ENCODE data around the gene SGTA.
"Not testable (repeated sequence)": the region's sequence is repeated elsewhere in the genome, so short reads cannot be mapped to it uniquely, and the experiment has no call there.

The SGTA gene

DNA sequence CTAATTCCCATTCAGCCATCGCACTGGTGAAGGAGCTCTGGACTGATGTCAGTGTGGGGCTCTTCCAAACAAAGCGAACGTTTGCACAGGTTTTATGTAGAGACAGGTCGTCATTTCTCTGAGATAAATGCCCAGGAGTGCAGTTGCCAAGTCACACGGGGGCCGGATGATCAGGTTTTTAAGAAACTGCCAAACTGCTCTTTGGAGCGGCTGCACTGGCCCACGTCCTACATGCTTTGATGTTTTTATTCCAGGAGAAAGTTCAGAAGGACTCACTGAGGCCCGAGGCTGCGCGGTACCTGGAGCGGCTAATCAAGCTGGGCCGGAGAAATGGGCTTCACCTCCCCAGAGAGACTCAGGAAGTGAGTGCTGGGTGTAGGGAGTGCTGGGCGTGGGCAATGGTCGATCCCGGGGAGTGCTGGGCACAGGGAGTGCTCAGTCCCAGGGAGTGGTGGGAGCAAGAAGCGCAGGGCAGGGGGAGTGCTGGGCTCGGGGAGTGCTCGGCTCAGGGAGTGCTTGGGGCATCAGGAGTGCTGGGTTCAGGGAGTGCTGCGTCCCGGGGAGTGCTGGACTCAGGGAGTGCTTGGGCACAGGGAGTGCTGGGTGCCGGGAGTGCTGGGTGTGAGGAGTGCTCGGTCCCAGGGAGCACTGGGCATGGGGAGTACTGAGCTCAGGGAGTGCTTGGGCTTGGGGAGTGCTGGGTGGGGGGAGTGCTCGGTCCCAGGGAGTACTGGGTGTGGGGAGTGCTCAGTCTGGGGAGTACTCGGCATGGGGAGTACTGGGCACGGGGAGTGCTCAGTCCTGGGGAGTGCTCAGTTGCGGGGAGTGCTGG is 13.0 kb upstream of the SGTA start:
- no peak for DNase-seq (ENCODE audit: low read depth in 1 of 2, low spot score in 1 of 2)

DNA sequence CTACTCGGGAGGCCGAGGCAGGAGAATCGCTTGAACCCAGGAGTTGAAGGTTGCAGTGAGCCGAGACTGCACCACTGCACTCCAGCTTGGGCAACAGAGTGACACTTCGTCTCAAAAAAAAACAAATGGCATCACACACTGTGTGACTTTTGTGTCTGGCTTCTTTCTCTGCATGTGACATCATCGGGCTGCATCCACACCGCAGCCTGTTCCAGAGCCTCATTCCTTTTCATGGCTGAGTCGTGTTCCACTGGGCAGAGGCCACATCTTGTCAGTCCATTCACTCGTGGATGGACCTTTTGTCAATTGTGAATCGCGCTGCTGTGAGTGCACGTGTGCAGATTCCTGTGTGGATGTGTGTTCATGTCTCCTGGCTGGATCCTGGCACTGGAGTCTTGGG is 10.5 kb upstream of the SGTA start:
- no peak for DNase-seq (ENCODE audit: low read depth in 1 of 2, low spot score in 1 of 2)

DNA sequence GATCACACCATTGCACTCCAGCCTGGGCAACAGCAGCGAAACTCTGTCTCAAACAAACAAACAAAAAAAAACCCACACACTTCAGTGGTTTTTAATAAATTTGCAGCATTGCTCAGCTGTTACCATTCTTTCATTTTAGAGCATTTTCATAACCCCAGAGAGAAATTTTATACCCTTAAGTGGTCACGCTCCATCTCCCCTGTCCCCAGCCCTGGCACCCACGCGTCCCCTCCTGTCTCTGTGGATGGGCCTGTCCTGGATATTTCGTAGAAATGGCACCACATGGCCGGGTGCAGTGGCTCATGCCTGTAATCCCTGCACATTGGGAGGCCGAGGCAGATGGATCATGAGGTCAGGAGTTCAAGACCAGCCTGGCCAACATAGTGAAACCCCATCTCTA is 10.1 kb upstream of the SGTA start:
- DNase-seq (ENCODE audit: low read depth in 1 of 2, low spot score in 1 of 2): no peak

DNA sequence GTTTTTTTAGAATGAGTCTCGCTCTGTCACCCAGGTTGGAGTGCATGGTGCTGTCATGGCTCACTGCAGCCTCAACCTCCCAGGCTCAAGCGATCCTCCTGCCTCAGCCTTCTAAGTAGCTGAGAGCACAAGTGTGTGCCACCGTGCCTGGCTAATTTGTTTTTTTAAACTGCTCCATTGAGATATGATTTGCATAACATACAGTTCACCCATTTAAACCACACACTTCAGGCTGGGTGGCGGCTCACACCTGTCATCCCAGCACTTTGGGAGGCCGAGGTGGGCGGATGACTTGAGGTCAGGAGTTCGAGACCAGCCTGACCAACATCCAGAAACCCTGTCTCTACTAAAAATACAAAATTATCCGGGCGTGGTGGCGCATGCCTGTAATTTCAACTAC is 9.6 kb upstream of the SGTA start:
- DNase-seq (ENCODE audit: low read depth in 1 of 2, low spot score in 1 of 2): not testable (repeated sequence)

DNA sequence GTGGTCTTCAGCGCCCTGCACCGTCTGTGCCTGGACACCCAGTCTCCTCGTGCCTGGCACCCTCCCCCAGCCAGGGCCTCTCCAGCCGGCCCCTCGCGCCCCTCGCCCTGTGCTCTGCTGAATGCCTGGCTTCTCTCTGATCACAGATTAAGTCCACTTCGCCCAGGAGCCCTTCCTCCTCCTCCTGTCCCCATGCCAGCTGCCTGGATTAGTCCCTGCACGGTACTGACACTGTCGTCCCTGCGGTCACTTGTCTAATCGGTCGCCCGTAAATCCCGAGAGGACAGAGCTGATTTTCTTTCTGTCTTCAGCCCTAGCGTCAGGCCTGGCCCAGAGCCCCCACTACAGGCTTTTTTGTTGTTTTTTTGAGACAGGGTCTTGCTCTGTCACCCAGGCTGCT is 8.8 kb upstream of the SGTA start:
- no peak for DNase-seq (ENCODE audit: low read depth in 1 of 2, low spot score in 1 of 2)

DNA sequence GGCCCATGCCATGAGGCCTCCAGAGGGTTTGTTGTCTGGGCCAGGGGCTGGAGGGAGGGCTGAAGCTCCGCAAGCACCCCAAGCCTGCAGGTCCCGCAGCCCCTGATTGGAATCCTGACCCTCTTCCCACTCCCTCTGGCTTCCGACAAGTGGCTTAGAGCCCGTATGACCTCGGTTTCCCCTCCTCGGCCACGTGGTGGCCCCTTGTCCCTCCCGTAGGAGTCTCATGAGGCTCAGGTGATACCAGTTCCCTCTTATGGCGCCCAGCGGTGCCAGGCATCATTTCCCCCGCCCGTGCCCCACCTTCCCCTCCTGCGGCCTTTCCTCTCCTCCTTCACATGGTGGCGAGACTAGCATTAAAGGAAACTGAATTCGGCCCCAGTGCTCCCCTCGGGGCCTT is 8.4 kb upstream of the SGTA start:
- DNase-seq (ENCODE audit: low read depth in 1 of 2, low spot score in 1 of 2): no peak

DNA sequence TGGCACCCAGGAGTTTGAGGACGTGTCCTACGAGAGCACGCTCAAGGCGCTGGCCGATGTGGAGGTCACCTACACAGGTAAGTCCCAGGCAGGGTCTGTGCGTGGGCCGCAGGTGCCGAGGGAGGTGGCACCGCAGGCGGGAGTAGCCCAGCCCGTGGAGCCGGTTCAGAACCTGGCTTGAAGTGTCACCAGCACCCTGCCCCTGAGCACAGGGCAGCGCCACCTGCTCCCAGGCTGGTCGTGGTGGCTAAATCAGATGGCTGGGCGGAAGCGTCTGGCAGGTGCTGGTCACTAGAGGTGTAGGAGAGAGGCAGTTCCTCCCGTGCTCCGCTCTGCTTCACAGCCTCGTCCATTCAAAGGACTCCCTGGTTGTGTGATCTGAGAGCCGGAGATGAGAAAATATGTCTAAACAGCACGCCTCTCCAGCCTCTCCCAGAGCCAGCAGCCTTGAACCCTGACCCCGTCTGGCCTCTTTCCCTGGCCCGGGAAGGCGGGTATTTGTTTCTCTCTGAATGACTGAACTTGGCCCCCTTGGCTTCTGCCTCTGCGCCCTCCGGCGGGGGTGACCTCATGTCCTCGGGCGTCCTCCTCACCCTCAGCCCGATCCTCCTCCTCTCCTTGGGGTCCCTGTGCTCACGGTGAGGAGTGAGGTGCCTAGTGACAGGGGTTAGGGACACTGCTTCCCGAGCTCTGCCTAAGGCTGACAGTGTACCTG is 7.6 kb upstream of the SGTA start:
- DNase-seq (ENCODE audit: low read depth in 1 of 2, low spot score in 1 of 2): no peak

DNA sequence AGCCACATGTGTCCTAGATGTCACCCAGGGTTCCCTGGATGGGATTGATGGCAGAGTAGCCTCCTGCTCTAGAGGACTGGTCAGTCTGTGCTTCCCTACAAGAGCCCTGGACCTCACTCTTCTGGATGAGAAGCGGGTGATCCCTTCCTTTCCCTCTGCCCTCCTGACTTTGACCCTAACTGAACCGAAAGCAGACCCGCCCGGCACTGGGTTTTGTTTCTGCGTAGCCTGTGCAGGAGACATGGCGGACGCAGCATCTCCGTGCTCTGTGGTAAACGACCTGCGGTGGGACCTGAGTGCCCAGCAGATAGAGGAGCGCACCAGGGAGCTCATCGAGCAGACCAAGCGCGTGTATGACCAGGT is 7.1 kb upstream of the SGTA start:
- DNase-seq (ENCODE audit: low read depth in 1 of 2, low spot score in 1 of 2): no peak

DNA sequence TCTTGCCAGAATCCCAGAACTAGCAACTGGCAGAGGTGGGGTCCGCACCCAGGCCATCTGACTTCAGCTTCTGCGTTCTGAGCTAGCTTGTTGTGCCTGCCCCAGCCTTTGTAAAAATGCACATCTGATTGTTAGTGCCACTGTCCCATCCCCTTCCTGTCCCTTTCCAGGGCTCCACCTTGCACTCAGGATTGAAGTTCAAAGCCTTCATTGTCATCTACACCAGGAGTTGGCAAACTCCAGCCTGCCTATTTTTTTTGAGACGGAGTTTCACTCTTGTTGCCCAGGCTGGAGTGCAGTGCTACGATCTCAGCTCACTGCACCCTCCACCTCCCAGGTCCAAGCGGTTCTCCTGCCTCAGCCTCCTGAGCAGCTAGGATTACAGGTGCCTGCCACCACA is 5.2 kb upstream of the SGTA start:
- DNase-seq (ENCODE audit: low read depth in 1 of 2, low spot score in 1 of 2): no peak

DNA sequence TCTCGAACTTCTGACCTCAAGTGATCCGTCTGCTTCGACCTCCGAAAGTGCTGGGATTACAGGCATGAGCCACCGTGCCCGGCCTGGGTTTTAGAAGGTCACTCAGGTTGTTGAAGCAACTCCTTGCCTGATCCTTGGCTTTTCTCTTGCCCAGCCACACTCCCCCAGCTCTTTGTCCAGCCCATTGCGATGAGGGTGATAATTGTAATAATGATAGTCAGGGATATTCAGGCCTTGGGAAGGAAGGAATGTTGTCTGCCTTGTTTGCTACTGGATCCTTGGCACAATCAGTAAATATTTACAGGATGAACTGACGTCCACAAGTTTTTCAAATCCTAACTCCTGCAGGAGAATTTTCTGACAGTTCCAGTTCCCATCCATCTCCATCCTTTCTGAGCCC is 4.0 kb upstream of the SGTA start:
- DNase-seq (ENCODE audit: low read depth in 1 of 2, low spot score in 1 of 2): no peak

DNA sequence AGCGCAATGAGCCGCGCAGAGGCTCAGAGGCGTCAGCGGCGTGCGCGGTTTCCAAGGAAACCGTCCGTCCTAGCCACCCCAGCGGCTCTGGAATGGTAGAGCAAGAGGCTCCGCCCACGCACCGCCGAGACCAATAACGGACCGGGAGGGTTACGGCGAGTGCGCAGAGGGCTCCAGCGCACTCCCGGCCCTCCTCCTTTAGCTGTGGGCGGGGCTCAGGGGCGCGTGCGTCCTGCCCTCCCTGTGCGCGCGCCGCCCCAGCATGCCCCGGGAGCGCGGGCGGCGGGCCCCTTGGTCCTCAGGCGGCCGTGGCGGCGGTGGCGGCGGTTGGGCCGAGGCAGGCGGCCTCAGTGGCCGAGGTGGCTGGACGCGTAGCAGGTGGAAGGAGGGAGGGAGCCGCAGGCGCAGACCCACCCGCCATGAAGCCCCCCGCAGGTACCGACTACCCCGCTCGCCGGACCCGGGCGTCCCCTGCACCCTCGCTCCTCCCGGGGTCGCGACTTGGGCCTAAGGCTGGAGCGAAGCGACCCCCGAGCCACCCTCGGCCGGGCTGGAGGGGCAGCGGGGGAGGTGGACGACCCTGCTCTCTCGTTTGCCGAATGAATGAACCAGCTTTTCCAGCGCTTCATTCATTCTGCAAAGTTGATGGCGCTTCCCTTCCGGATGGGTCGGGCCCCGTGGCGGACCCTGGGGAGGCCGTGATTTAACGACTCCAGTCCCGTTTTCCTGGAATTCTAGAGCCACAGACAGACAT is 2.3 kb upstream of the SGTA start, which contains the start of gene THOP1:
Gene THOP1 (plus strand): TSS at position 260 of the 754 bp plus-strand sequence. CDS start 160 bp downstream, at position 420.
- peak; percentile 95 to 97 for DNase-seq (ENCODE audit: low read depth in 1 of 2, low spot score in 1 of 2)

DNA sequence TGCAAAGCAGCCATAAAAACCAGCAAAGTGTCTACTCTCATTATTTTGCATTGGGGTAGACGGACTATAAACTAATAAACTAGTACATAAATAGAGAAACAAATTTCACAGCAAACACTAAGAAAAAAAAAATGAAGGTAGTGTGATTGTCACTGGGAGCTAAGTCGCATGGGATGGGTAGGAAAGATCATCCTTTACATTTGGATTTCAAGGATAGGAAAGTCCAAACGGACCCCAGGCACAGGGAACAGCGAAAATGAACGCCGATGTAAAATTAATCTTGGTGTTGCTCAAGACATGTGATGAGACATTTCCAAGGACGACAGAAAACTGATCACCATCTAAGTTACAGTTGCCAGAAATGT is 690 bp upstream of the SGTA start:
- no peak for DNase-seq (ENCODE audit: low read depth in 1 of 2, low spot score in 1 of 2)

DNA sequence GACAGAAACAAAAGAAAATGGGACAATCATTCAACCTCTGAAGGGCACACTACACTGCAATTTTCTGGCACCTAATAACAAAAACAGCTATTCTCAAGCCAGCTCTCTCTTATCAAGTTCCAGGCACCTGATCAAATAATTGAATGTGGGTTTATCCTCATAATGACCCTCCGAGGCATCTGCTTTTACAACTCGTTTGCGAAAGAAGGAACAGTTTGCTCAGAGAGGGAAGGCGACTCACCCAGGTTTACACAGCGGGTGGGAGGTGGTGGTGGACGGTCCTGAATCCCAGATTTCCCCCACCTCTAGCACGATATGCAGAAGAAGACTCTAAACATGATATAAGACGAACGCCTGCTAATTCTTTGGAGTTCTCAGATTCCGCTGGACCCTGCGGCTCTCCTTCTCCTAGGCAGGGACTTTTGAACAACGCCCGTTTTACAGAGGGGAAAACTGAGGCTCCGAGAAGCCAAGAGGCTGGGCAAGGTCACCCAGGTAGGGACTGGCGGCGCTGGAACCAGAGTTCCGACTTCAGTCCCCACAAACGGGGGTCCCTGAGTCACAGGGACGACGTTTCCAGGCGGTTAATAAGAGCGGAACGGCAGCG is 641 bp downstream of the SGTA start:
- no peak for DNase-seq (ENCODE audit: low read depth in 1 of 2, low spot score in 1 of 2)

DNA sequence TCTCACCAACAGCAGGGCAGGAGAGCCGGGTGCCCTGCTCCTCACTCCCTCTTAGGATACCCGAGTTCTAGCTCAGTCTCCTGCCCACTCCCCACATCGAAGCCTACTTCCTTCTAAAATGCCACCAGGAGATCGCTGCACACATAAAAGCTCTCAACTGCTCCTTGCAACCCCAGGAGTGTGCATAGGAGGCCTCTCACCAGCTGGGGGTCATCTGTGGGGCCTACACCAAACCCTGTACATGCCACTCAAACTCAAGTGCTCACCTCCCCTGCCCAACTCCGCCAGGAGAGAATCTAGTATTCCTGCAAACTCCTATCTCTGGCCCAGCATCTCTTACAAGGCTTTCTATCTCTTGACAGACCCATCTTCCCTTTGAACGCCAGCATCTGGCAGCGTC is 2.8 kb downstream of the SGTA start:
- no peak for DNase-seq (ENCODE audit: low read depth in 1 of 2, low spot score in 1 of 2)

DNA sequence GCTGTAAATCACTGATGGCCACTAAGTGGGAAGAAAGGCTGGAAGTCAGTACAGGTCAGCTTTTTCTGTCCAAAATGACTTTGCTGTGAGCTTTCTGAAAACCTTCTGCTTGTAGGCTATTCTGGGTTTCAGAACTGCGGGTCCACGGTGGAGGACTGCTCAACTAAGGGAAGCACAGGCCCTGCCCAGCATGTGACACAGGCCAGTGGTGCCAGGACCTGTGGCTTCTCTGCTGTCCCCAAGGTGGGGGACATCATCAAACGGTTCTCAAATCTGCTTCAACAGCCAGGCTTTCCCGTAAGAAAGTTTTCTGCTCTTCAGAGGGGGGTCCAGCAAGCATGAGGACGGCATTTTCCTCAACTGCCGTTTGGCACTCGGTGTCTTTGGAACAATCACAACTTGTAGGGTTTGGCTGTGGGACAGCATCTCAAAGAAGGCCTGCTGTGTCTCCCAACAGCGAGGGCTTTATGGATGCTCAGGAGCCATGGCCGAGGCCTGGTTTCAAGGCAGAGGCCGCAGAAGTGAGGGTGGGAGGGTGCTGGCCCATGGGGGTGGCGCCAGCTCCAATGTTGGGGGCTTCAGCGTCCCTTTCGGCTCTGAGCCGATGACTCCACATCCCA is 3.8 kb downstream of the SGTA start:
- DNase-seq (ENCODE audit: low read depth in 1 of 2, low spot score in 1 of 2): no peak

DNA sequence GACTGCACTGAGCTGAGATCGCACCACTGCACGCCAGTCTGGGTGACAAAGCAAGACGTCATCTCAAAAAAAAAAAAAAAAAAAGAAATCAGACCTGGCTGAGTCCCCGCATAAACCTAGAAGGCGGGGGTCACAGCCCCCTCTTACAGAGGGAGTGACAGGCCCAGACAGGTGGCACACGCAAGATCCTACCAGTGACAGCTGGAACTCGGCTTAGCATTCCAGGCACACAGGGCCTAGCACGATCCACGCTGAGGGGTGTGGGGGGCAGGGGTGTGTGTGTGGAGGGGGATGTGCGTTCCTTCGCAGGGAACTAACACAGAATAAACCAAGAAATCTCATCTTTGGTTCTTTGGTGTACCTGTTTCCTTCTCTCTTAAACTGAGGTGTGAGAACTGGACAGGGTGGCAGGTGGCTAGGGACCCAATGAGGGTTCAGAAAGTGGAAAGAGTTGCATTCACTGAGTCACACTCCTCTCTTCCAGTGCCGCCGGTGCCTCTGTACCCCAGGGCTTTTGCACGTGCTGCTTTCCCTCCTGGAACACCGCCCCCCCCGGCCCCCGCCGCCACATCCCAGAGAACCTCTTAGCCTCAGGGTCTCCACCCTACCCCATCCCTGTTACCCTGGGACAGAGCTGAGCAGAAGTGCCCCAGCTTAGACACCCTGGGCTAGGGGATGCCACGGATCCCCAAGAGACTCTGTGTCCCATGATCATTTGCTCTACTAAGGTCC is 5.0 kb downstream of the SGTA start:
- DNase-seq (ENCODE audit: low read depth in 1 of 2, low spot score in 1 of 2): no peak

DNA sequence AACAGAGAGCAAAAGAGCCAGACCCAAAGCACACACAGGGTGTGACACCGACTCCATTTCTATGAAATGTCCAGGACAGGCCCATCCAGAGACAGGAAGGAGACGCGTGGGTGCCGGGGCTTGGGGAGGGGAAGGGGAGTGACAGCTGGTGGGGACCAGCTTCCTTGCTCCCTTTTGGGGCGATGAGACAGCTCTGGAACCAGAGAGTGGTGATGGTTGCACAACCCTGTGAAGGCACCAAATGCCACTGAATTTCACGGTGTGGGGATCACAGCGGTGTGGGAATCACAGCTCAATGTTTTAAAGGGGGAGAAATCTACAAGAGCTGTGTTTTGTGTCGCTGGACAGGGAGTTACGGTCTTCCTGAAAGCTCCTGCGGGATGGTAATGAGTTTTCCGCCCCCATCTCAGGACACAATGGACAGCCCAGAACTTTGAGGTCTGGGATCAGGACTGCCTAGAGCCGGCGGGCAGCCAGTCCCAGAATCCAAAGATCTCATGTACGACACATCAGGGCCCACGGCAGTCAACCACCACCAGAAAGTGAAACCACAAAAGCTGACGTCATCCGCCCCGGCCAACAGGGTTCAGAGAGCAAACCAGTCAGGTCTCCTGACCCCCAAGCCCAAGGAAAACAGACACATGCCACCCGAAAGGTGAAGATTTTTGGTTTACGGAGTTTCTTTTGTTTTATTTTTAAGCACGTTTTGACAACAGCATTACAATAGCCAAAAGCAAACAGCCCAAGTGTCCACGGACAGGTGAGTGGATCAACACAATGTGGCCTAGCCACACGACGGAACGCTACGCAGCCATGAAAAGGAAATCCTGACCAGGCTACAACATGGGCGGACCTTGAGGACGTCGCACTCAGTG is 7.3 kb downstream of the SGTA start:
- DNase-seq (ENCODE audit: low read depth in 1 of 2, low spot score in 1 of 2): peak; percentile 37 to 39

DNA sequence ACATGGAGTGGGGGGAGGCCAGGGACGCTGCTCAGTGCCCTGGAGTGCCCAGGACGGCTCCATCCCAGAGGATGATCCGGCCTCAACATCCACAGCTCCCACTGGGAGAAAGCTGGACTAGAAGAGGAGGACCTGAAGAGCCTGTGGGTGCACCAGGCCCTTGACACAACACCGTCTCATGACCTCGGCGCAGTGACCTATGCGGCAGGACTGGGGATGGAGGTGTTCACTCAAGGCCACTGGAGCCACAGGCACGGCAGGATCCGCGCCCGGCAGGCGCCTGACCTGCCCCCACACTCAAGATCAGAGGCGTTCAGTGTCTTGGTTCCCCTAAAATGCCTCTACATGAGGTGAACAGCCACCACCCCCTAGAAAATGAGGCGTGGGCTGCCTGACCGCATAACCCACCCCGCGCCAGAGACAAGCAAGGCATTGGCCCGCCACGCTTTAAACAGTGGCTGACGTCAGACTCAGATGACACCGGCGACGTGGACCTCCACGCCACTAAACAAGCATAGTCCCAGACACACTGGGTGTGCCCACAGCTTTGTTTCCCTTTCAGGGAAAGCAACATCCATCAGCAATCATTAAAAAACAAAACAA is 8.0 kb downstream of the SGTA start:
- DNase-seq (ENCODE audit: low read depth in 1 of 2, low spot score in 1 of 2): no peak

DNA sequence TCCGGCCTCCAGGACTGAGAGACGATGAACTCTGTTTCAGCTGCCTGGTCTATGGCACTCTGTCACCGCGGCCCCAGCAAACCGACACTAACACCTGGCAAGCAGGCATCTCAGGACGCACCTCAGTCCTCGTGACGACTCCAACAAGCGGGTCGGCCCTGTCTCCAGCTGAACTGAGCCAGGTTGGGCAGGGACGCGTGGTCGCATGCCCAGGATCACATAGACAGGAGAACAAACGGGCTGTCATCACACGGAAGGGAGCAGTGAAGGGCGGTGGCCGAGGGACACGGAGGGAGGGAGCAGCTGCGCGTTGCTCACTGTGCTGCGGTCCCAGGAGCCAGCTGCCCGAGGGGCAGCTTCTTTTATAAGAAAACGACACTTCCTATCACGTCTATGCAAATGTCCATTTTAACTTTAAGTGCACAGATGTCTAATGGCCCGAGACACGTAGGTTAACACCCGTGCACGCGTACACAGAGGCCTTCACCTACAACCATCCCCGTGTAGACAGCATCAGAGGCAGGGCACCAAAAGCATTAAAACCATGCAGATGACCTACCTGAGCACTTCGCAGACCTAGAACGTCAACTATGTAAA is 8.9 kb downstream of the SGTA start:
- no peak for DNase-seq (ENCODE audit: low read depth in 1 of 2, low spot score in 1 of 2)
